ENCODE results near the gene DLG2. TPM values are rescaled to one million over a fixed set of nuclear protein-coding genes. Genes with fewer than 3 reads are reported as not detected.

DLG2 gene
- total RNA-seq, 1 donor from 2014 or later: 1.8 TPM

DNA sequence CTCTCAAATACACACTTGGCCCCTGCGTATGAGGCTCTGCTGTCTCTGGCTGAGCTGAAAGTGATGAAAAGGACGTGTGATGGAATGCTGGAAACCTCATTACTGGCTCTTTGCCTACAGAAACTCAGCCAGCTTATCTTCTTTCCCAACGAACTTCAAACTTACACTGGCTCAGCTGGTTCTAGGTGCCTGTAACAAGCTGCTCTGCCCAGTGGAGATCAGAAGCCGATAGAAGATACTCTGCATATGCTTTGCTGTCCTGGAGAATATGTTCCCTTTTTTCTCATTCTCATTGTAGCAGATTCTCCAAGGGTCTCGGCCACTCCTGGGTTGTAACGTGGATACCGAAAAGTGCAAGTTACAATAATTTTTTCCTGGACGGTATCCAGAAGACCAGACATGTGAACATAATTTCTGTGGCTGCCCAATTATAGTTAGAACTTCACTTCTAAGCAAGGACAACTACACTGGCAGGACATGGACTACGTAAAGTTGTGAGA lies 1935.6 kb downstream of the DLG2 start:
- Mint-ChIP-seq H3K27me3 (ENCODE audit: low read depth, unreplicated experiment) (no peaks in the 10 kb centered on the region), H3K4me3 (ENCODE audit: unreplicated experiment) (no peak overlapping the region), H3K27ac (ENCODE audit: unreplicated experiment) (no peak overlapping the region), H3K9me3 (ENCODE audit: unreplicated experiment) (no peaks in the 10 kb centered on the region), H3K36me3 (ENCODE audit: low read depth, unreplicated experiment) (no peaks in the 10 kb centered on the region), H3K4me1 (ENCODE audit: low read depth, unreplicated experiment) (peaks cover 9% of the 10 kb centered on the region)
- FAIRE-seq: no peak
- H3K4me2 ChIP-seq (ENCODE audit: low read length): no peak overlapping the region
- no peak overlapping the region for H3K4me3 ChIP-seq (ENCODE audit: insufficient read depth, low read depth, low read length)
- TF ChIP-seq, protein P1, sequence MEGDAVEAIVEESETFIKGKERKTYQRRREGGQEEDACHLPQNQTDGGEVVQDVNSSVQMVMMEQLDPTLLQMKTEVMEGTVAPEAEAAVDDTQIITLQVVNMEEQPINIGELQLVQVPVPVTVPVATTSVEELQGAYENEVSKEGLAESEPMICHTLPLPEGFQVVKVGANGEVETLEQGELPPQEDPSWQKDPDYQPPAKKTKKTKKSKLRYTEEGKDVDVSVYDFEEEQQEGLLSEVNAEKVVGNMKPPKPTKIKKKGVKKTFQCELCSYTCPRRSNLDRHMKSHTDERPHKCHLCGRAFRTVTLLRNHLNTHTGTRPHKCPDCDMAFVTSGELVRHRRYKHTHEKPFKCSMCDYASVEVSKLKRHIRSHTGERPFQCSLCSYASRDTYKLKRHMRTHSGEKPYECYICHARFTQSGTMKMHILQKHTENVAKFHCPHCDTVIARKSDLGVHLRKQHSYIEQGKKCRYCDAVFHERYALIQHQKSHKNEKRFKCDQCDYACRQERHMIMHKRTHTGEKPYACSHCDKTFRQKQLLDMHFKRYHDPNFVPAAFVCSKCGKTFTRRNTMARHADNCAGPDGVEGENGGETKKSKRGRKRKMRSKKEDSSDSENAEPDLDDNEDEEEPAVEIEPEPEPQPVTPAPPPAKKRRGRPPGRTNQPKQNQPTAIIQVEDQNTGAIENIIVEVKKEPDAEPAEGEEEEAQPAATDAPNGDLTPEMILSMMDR (IDR thresholded peaks at IDR 0.05; ENCODE audit: insufficient read depth, low read depth, low read length): no peak
- TF ChIP-seq EZH2 (IDR thresholded peaks at IDR 0.05; ENCODE audit: insufficient read depth, low read length): no peak
- no peak overlapping the region for H2AFZ ChIP-seq (ENCODE audit: low read depth, low read length)
- H3K27ac ChIP-seq (ENCODE audit: low read depth, low read length): no peak overlapping the region
- DNase-seq (ENCODE audit: low read depth): no peak
- H3K9ac ChIP-seq (ENCODE audit: low read length): no peak overlapping the region
- no peaks in the 10 kb centered on the region for H3K27me3 ChIP-seq (ENCODE audit: insufficient read depth, low read length)
- no peaks in the 10 kb centered on the region for H3K4me1 ChIP-seq (ENCODE audit: insufficient read depth, low read length)
- no peaks in the 10 kb centered on the region for H3K36me3 ChIP-seq (ENCODE audit: insufficient read depth, low read length)
- no peaks in the 10 kb centered on the region for H3K9me3 ChIP-seq (ENCODE audit: insufficient read depth, low read depth, low read length)
- no peaks in the 10 kb centered on the region for H4K20me1 ChIP-seq (ENCODE audit: insufficient read depth, low read length)
- H3K79me2 ChIP-seq (ENCODE audit: insufficient read depth, low read length): no peaks in the 10 kb centered on the region

DNA sequence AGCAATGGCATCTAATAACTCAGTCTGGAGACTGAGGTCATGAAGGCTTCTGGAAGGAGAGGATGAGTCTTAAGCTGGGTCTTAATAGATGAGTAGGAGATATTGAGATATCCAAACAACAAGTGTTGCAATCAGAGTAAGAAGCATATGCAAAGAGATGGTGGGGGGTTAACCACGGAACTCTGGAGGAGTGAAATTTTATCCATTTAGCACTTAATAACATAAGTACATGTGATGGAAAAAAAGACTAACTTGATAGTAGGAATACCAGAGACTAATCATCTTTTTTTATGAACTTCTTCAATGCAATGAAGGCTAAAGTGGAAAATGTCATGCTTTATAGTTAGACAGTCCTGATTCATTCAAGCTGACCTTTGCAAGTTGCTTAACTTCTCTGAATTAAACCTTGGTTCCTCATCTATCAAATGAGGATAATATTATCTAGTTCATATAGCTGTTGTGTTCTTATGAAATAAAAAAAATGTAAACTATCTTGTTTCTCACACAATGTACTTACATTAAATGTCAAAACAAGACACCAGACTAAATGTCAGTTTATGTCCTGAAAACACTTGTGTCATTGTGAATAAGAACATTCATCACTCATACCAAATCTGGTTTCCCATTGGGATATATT lies 1937.9 kb downstream of the DLG2 start:
- H3K27me3 Mint-ChIP-seq (ENCODE audit: low read depth, unreplicated experiment): no peaks in the 10 kb centered on the region
- Histone ChIP-seq H3K4me1 (ENCODE audit: insufficient read depth, low read length) (no peaks in the 10 kb centered on the region), H2AFZ (ENCODE audit: low read depth, low read length) (no peak overlapping the region), H3K27me3 (ENCODE audit: insufficient read depth, low read length) (no peaks in the 10 kb centered on the region), H4K20me1 (ENCODE audit: insufficient read depth, low read length) (no peaks in the 10 kb centered on the region), H3K9me3 (ENCODE audit: insufficient read depth, low read depth, low read length) (no peaks in the 10 kb centered on the region), H3K4me2 (ENCODE audit: low read length) (no peak overlapping the region), H3K9ac (ENCODE audit: low read length) (no peak overlapping the region), H3K4me3 (ENCODE audit: insufficient read depth, low read depth, low read length) (no peak overlapping the region), H3K36me3 (ENCODE audit: insufficient read depth, low read length) (no peaks in the 10 kb centered on the region), H3K79me2 (ENCODE audit: insufficient read depth, low read length) (no peaks in the 10 kb centered on the region), H3K27ac (ENCODE audit: low read depth, low read length) (no peak overlapping the region)
- DNase-seq (ENCODE audit: low read depth): no peak
- H3K9me3 Mint-ChIP-seq (ENCODE audit: unreplicated experiment): no peaks in the 10 kb centered on the region
- no peak overlapping the region for H3K27ac Mint-ChIP-seq (ENCODE audit: unreplicated experiment)
- H3K4me1 Mint-ChIP-seq (ENCODE audit: low read depth, unreplicated experiment): peaks cover 9% of the 10 kb centered on the region
- H3K4me3 Mint-ChIP-seq (ENCODE audit: unreplicated experiment): no peak overlapping the region
- no peak for FAIRE-seq
- no peaks in the 10 kb centered on the region for H3K36me3 Mint-ChIP-seq (ENCODE audit: low read depth, unreplicated experiment)
- no peak for TF ChIP-seq EZH2 (IDR thresholded peaks at IDR 0.05; ENCODE audit: insufficient read depth, low read length)
- TF ChIP-seq, protein P1 (IDR thresholded peaks at IDR 0.05; ENCODE audit: insufficient read depth, low read depth, low read length): no peak

DNA sequence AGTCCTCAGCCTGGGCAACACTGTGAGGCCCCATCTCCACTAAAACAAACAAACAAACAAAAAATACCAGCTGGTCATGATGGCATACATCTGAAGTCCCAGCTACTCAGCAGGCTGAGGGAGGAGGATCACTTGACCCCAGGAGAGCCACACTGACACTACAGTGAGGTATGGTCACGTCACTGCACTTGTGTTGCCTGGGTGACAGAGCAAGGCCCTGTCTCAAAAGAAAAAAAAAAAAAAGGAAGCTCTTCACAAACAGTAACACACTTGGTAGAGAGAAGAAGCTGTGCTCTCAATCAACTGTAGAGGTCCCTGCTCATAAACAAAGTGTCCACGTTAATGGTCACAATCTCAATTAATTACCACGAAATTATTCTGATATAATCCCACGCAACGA lies 1939.4 kb downstream of the DLG2 start:
- Mint-ChIP-seq H3K27me3 (ENCODE audit: low read depth, unreplicated experiment) (no peaks in the 10 kb centered on the region), H3K9me3 (ENCODE audit: unreplicated experiment) (no peaks in the 10 kb centered on the region), H3K36me3 (ENCODE audit: low read depth, unreplicated experiment) (no peaks in the 10 kb centered on the region), H3K4me3 (ENCODE audit: unreplicated experiment) (no peak overlapping the region), H3K27ac (ENCODE audit: unreplicated experiment) (no peak overlapping the region), H3K4me1 (ENCODE audit: low read depth, unreplicated experiment) (peaks cover 5% of the 10 kb centered on the region)
- no peaks in the 10 kb centered on the region for H3K79me2 ChIP-seq (ENCODE audit: insufficient read depth, low read length)
- no peaks in the 10 kb centered on the region for H3K4me1 ChIP-seq (ENCODE audit: insufficient read depth, low read length)
- no peak overlapping the region for H2AFZ ChIP-seq (ENCODE audit: low read depth, low read length)
- no peak overlapping the region for H3K9ac ChIP-seq (ENCODE audit: low read length)
- no peaks in the 10 kb centered on the region for H4K20me1 ChIP-seq (ENCODE audit: insufficient read depth, low read length)
- no peaks in the 10 kb centered on the region for H3K9me3 ChIP-seq (ENCODE audit: insufficient read depth, low read depth, low read length)
- H3K36me3 ChIP-seq (ENCODE audit: insufficient read depth, low read length): no peaks in the 10 kb centered on the region
- FAIRE-seq (no peak), DNase-seq (ENCODE audit: low read depth) (no peak)
- no peak overlapping the region for H3K4me3 ChIP-seq (ENCODE audit: insufficient read depth, low read depth, low read length)
- H3K27me3 ChIP-seq (ENCODE audit: insufficient read depth, low read length): no peaks in the 10 kb centered on the region
- H3K27ac ChIP-seq (ENCODE audit: low read depth, low read length): no peak overlapping the region
- TF ChIP-seq, protein P1 (IDR thresholded peaks at IDR 0.05; ENCODE audit: insufficient read depth, low read depth, low read length): no peak
- no peak for TF ChIP-seq EZH2 (IDR thresholded peaks at IDR 0.05; ENCODE audit: insufficient read depth, low read length)
- no peak overlapping the region for H3K4me2 ChIP-seq (ENCODE audit: low read length)
